Measurements from ENCODE around the gene KRTAP2-3. TPM values are rescaled to one million over a fixed set of nuclear protein-coding genes. Genes with fewer than 3 reads are reported as not detected.
A peak's percentile ranks its signal among the peaks of the same experiment; 100 is the strongest.
"Not testable (repeated sequence)": the region's sequence is repeated elsewhere in the genome, so short reads cannot be mapped to it uniquely, and the experiment has no call there.

KRTAP2-3 gene
- total RNA-seq, 1 donor from 2014 or later: 0.69 TPM

DNA sequence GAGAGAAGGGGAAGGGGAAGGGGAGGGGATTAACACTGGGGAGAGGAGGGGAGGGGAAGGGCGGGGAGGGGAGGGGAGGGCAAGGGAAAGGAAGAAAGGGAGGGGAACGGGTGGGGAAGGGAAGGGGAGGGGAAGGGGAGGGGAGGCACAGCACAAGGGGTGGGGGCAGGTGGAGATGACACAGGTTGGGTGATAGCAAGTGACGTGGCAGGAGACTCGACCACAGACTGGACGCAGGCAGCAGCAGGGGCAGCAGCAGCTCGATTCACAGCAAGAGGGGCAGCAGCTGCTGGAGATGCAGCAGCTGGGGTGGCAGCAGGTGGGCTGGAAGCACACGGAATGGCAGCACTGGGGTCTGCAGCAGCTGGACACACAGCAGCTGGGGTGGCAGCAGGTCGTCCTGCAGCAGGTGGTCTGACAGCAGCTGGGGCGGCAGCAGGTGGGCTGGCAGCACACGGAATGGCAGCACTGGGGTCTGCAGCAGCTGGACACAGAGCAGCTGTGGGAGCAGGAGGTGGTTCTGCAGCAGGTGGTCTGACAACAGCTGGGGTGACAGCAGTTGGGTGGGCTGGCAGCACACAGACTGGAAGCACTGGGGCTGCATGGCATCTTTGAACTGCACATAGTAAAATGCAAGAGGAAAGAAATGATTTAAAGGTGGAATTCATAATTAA is 41.8 kb upstream of the KRTAP2-3 start, which contains the start of gene KRTAP4-16:
TSS of gene KRTAP4-16 (minus strand) at position 624 of the 674 bp plus-strand sequence. CDS start at position 624, 0 bp downstream.
- DNase-seq (ENCODE audit: low spot score in 2 of 2, unreplicated experiment in 2 of 2): no peak
- peaks cover 6% of the 10 kb centered on the region for H3K27me3 Mint-ChIP-seq (ENCODE audit: low read depth)
- H3K9me3 Mint-ChIP-seq: no peaks in the 10 kb centered on the region
- no peaks in the 10 kb centered on the region for H3K36me3 Mint-ChIP-seq
- TF ChIP-seq, protein P1, sequence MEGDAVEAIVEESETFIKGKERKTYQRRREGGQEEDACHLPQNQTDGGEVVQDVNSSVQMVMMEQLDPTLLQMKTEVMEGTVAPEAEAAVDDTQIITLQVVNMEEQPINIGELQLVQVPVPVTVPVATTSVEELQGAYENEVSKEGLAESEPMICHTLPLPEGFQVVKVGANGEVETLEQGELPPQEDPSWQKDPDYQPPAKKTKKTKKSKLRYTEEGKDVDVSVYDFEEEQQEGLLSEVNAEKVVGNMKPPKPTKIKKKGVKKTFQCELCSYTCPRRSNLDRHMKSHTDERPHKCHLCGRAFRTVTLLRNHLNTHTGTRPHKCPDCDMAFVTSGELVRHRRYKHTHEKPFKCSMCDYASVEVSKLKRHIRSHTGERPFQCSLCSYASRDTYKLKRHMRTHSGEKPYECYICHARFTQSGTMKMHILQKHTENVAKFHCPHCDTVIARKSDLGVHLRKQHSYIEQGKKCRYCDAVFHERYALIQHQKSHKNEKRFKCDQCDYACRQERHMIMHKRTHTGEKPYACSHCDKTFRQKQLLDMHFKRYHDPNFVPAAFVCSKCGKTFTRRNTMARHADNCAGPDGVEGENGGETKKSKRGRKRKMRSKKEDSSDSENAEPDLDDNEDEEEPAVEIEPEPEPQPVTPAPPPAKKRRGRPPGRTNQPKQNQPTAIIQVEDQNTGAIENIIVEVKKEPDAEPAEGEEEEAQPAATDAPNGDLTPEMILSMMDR (IDR thresholded peaks at IDR 0.05; ENCODE audit: unreplicated experiment): no peak
- H3K27ac Mint-ChIP-seq: no peak within 1 kb of the TSS
- peaks cover 41% of the 10 kb centered on the region for H3K4me1 Mint-ChIP-seq
- no peak within 1 kb of the TSS for H3K4me3 Mint-ChIP-seq

DNA sequence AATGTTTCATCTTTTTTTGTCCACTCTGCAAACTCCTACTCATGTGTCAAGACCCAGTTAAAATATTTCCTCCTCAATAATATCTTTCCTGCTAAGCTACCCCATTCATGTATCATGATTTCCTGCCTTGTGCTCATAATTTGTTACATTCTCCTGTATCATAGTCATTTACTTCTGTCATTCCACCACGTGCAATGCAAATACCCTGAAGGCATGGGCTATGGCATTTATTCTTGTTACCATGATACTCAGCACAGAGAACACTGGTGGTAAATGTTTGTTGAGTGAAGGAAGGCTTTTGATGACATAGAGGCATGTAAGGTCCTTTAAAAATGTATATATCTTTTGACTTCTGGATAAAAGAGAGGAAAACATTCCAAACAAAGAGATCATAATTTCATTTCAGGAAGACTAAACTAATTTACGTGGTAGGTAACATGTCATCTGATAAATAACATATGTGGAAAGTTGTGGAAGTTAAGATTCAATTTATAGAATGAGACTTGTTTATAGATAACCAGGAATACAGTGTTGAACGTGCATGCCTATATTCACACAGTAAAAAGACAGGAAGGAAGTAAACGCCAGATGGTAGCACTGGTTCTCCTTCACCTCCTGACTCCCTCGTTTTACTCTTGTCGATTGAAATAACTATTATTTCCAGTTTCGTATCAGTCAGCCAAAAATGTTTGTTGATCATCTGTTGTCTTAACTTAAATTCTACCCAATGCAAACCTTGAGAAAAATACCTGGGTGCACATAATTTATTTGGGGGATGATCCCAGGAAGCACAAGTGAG is 40.0 kb upstream of the KRTAP2-3 start:
- H3K27ac Mint-ChIP-seq: peak overlapping the region; percentile 83
- not testable (repeated sequence) for DNase-seq (ENCODE audit: low spot score in 2 of 2, unreplicated experiment in 2 of 2); H3K9me3 Mint-ChIP-seq; H3K36me3 Mint-ChIP-seq; H3K4me3 Mint-ChIP-seq; H3K27me3 Mint-ChIP-seq (ENCODE audit: low read depth)
- peaks cover 51% of the 10 kb centered on the region for H3K4me1 Mint-ChIP-seq

DNA sequence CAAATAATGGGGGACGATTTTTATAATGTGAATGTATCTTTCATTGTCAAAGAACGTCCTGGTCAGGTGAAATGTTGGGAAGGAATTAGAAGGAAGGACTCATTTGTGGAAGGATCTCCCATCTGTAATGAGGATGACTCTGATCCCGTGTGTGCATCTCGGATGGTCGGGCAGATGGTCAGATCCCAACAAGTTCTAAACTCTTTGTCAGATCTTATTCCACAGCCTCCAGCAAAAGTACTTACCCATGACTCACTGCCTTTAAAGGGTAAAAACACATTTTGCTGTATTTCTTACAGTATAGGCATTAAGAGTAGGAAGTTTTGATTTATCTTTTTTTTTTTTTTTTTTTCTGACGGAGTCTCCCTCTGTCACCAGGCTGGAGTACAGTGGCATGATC is 38.6 kb upstream of the KRTAP2-3 start:
- Mint-ChIP-seq H3K4me1 (peaks cover 43% of the 10 kb centered on the region), H3K27me3 (ENCODE audit: low read depth) (peaks cover 6% of the 10 kb centered on the region), H3K27ac (no peak overlapping the region), H3K4me3 (no peak overlapping the region), H3K36me3 (no peaks in the 10 kb centered on the region), H3K9me3 (no peaks in the 10 kb centered on the region)
- no peak for DNase-seq (ENCODE audit: low spot score in 2 of 2, unreplicated experiment in 2 of 2)
- TF ChIP-seq, protein P1 (IDR thresholded peaks at IDR 0.05; ENCODE audit: unreplicated experiment): no peak

DNA sequence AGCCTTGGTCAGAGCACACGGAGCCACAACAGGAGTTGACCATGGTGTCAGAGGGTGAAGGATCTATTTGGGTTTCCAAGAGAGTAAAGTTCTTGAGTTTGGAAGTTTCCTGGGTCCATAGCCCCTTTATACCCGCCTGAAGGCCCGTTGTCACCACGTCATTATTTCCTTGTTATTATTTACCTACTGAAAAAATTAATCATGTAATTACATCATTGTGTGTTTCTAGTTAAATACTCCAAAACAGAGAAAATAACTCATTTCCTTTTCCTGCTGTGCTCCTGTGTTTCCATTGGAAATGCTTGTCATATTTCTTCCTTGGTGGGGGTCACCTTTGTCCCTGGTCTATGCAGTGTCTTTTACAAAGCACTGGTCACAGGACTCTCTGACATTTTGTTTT is 38.1 kb upstream of the KRTAP2-3 start, which contains the start of gene KRTAP4-8:
TSS of gene KRTAP4-8 (minus strand) at position 101 of the 400 bp plus-strand sequence. CDS start at position 43, 58 bp downstream.
- DNase-seq (ENCODE audit: low spot score in 2 of 2, unreplicated experiment in 2 of 2): no peak
- Mint-ChIP-seq H3K4me3 (no peak within 1 kb of the TSS), H3K27ac (no peak within 1 kb of the TSS), H3K4me1 (peaks cover 41% of the 10 kb centered on the region), H3K9me3 (peaks cover 2% of the 10 kb centered on the region), H3K27me3 (ENCODE audit: low read depth) (peaks cover 6% of the 10 kb centered on the region), H3K36me3 (peaks cover 1% of the 10 kb centered on the region)
- TF ChIP-seq, protein P1 (IDR thresholded peaks at IDR 0.05; ENCODE audit: unreplicated experiment): no peak

DNA sequence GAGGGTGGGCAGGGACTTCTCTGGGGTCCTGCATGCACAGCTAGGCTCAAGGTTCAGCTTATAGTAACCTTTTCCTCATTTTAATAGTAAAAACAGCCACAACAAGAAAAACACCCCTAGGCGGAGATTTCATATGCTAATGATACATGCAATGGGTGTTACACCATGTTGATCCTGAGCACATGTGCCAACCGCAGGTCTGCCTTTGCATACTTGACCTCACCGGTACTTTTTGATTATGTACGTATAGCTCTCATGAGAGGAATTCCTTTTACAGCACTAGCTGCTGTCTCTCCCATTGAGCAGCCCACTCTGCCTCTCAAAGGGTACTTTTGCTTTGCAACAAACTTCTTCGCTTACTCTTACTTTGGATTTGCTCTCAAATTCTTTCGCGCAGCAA is 36.1 kb upstream of the KRTAP2-3 start:
- no peak overlapping the region for H3K4me3 Mint-ChIP-seq
- no peak for DNase-seq (ENCODE audit: low spot score in 2 of 2, unreplicated experiment in 2 of 2)
- H3K27ac Mint-ChIP-seq: no peak overlapping the region
- H3K36me3 Mint-ChIP-seq: peaks cover 4% of the 10 kb centered on the region
- peaks cover 41% of the 10 kb centered on the region for H3K4me1 Mint-ChIP-seq
- H3K9me3 Mint-ChIP-seq: peaks cover 10% of the 10 kb centered on the region
- TF ChIP-seq, protein P1 (IDR thresholded peaks at IDR 0.05; ENCODE audit: unreplicated experiment): no peak
- H3K27me3 Mint-ChIP-seq (ENCODE audit: low read depth): peaks cover 6% of the 10 kb centered on the region

DNA sequence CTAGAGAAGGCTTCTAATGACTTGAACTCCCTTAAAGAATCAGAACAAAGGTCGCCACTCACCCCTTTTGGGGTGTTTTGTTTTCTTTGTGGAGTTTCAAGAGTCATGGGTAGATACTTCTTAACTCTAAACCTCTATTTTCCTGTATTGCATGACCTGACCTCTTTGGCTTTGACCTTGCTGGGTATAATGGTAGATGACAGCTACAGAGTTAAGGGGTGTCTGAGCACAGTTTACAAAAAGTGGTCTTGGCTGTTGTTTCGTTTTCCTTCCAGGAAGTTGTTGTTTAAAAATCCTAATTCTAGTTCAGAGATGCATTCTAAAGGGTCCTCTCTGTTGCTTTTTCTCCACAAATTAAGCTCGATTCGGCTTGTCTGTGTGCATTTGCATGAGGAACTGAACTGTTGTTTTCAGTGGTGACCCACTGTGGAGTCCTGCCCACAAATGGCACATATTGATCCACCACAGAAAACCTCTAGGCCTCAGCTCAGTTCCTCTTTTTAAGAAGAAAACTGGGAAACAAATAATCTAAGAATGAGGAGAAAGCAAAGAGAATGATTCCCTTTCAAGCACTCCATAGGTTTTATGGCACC is 28.9 kb upstream of the KRTAP2-3 start:
- not testable (repeated sequence) for H3K27ac Mint-ChIP-seq; H3K27me3 Mint-ChIP-seq (ENCODE audit: low read depth); H3K36me3 Mint-ChIP-seq; H3K4me1 Mint-ChIP-seq; H3K4me3 Mint-ChIP-seq; DNase-seq (ENCODE audit: low spot score in 2 of 2, unreplicated experiment in 2 of 2)
- peaks cover 15% of the 10 kb centered on the region for H3K9me3 Mint-ChIP-seq

DNA sequence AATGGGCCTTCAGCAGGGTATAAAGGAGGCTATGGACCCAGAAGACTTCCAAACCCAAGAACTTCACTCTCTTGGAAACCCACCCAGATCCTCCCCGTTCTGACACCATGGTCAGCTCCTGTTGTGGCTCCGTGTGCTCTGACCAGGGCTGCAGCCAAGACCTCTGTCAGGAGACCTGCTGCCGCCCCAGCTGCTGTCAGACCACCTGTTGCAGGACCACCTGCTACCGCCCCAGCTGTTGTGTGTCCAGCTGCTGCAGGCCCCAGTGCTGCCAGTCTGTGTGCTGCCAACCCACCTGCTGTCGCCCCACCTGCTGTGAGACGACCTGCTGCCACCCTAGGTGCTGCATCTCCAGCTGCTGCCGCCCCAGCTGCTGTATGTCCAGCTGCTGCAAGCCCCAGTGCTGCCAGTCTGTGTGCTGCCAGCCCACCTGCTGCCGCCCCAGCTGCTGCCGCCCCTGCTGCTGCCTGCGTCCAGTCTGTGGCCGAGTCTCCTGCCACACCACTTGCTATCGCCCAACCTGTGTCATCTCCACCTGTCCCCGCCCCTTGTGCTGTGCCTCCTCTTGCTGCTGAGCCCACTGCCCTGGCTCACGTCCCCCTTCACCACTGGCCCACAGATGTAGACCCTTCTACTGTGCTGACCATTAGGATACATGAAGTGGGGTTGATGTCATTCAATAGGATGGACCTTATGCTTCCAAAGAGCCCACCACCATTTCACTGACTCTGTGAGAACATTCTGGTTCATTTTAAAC is 24.4 kb upstream of the KRTAP2-3 start, which contains the start of gene KRTAP4-7:
TSS of gene KRTAP4-7 (plus strand) at position 51 of the 757 bp plus-strand sequence. CDS start at position 108, 57 bp downstream.
- H3K4me3 Mint-ChIP-seq; DNase-seq (ENCODE audit: low spot score in 2 of 2, unreplicated experiment in 2 of 2); H3K27me3 Mint-ChIP-seq (ENCODE audit: low read depth); H3K36me3 Mint-ChIP-seq; H3K27ac Mint-ChIP-seq; H3K9me3 Mint-ChIP-seq: not testable (repeated sequence)
- peaks cover 22% of the 10 kb centered on the region for H3K4me1 Mint-ChIP-seq

DNA sequence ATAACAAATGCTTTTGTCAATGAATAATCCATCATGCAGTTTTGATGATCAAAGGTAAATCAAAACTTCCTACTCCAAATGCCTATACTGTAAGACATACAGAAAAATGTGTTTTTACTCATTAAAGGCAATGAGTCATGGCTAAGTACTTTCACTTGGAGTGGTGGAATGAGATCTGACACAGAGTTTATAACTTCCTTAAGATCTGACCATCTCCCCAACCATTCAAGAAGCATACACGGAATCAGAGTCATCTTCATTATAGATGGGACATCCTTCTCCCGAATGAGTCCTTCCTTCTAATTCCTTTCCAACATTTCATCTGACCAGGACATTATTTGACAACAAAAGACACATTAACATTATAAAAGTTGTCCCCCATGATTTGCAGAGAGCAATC is 23.5 kb upstream of the KRTAP2-3 start:
- peaks cover 22% of the 10 kb centered on the region for H3K4me1 Mint-ChIP-seq
- DNase-seq (ENCODE audit: low spot score in 2 of 2, unreplicated experiment in 2 of 2); H3K36me3 Mint-ChIP-seq; H3K27me3 Mint-ChIP-seq (ENCODE audit: low read depth); H3K4me3 Mint-ChIP-seq; H3K27ac Mint-ChIP-seq; H3K9me3 Mint-ChIP-seq: not testable (repeated sequence)

All from mesothelial cell of epicardium (in vitro differentiated cells).